ELF-1 (cell line): ENCODE measurements around the gene VPS35L.

Source experiments
- DNase-seq: peaks from one replicate; pipeline ENCODE4 v3.0.0-alpha.2; 2016; ENCODE audit warnings: low read depth, low spot score

VPS35L gene

GRCh38 chr16:19555186-19555937 lies at the start of gene VPS35L:
TSS of gene VPS35L (plus strand) at chr16:19555703. CDS start at chr16:19555730, 27 bp downstream.
- DNase-seq: peak; percentile 100

GRCh38 chr16:19506965-19507364 lies 48.5 kb upstream of the VPS35L start:
- no peak for DNase-seq

GRCh38 chr16:19507867-19508266 lies 47.6 kb upstream of the VPS35L start:
- DNase-seq: no peak

- DNase-seq: no peak
Observed at GRCh38 chr16:19512297-19512696, 43.2 kb upstream of the VPS35L start.

GRCh38 chr16:19513377-19514053 lies 42.0 kb upstream of the VPS35L start:
- DNase-seq: no peak

GRCh38 chr16:19515757-19516156 lies 39.7 kb upstream of the VPS35L start:
- no peak for DNase-seq

GRCh38 chr16:19517424-19518089 lies 37.9 kb upstream of the VPS35L start:
- DNase-seq: no peak

GRCh38 chr16:19518388-19518787 lies 37.1 kb upstream of the VPS35L start:
- DNase-seq: no peak

- DNase-seq: peak; percentile 39
Observed at GRCh38 chr16:19520861-19521331, 34.6 kb upstream of the VPS35L start.

GRCh38 chr16:19521471-19522396 lies 33.8 kb upstream of the VPS35L start, which contains the start of gene GDE1:
TSS of gene GDE1 (minus strand) at chr16:19522098. CDS start at chr16:19521964, 134 bp downstream.
- peak; percentile 98 for DNase-seq

- no peak for DNase-seq
Observed at GRCh38 chr16:19522397-19522732, 33.1 kb upstream of the VPS35L start.

- no peak for DNase-seq
Observed at GRCh38 chr16:19522760-19523159, 32.7 kb upstream of the VPS35L start.

GRCh38 chr16:19523184-19523558 lies 32.3 kb upstream of the VPS35L start:
- DNase-seq: peak; percentile 18

GRCh38 chr16:19523559-19524355 lies 31.7 kb upstream of the VPS35L start, which contains the start of gene CCP110:
TSS of gene CCP110 (plus strand) at chr16:19523942. CDS start at chr16:19527882, 3,940 bp downstream.
- DNase-seq: peak; percentile 94

- no peak for DNase-seq
Observed at GRCh38 chr16:19524356-19524615, 31.2 kb upstream of the VPS35L start.

- DNase-seq: peak; percentile 24
Observed at GRCh38 chr16:19524616-19525384, 30.7 kb upstream of the VPS35L start.

GRCh38 chr16:19525385-19525723 lies 30.1 kb upstream of the VPS35L start:
- no peak for DNase-seq

GRCh38 chr16:19527161-19527560 lies 28.3 kb upstream of the VPS35L start:
- DNase-seq: no peak

GRCh38 chr16:19528666-19529065 lies 26.8 kb upstream of the VPS35L start:
- DNase-seq: no peak

GRCh38 chr16:19532601-19533000 lies 22.9 kb upstream of the VPS35L start:
- no peak for DNase-seq
